NCI-H1417 (cell line): ENCODE results near the gene ATG101.

Experiments
- DNase-seq, 3 experiments: peaks; one replicate each; lab custom pipeline; 2025; lab: John Stamatoyannopoulos, UW

The ATG101 gene

DNA sequence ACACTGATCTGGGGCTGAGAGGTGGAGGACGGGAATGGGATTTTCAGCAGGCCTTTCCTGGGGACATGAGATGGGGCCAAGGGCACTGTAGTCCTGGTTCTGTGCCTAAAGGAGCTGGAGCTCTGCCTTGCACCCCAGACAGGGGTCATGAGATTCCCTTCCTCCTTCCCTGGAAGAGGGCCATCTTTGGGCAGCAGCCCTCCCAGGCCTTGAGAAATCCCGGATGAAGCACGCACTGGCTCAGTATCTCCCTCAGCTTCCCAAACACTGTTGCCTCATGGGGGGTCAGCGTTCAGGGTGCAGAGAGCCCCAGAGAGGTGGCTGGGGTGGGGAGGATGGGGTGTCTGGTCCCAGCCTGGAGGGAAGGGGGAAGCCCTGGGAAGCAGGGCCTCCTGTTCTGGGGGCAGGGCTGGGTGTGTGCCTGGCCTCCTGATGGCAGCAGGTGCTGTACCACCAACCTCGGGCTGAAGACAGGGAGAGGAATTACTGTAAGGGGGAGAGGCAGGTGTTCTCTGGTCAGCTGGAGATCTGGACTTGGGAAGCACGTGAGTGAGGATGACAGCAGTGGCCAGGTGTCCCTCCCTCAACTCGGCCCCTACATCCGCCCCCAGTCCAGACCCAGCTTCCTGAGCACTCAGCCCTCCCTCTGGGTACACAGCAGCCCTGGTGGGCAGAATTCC, 26.9 kb upstream of the ATG101 start:
- DNase-seq, result peak in 2 of 3 experiments; percentile 48 to 84

DNA sequence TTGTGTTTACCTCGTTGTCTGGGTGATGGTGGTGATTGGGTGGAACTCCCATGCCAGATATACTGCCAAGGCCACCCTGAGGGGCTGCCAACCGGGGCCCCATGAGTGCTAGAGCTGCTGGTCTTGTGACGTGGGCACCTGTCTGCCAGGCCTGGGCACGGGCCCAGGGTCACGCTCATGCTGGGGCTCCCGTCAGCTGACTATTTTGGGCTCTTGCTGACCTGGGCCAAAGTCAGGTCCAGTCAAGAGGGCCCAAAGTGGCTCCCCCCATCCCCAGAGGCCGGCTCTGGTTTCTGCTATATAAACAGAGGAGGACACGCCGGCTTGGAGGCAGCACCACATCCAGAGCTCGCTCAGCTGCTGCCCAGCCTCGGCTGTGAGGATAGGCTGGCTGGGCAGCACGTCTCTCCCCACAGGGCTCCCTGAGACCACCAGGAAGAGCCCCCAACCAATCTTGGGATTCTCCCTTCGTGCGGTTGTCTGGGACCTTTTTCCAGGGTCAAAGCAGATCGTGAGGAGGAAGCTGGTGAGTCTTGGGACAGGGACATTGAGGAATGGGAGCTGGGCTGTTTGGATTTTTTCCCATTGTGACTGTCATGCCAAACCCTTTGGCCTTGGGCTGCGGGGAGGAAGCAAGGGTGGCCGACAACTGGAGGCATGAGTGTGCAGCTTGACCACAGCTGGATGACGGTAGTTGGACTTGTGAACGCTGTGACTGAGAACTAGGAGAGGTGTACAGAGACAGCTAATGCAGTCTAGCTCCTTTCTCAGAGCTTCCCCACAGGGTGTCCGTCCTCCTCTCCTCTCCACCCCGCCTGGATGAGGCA, 26.2 kb upstream of the ATG101 start:
- DNase-seq, result no peak

DNA sequence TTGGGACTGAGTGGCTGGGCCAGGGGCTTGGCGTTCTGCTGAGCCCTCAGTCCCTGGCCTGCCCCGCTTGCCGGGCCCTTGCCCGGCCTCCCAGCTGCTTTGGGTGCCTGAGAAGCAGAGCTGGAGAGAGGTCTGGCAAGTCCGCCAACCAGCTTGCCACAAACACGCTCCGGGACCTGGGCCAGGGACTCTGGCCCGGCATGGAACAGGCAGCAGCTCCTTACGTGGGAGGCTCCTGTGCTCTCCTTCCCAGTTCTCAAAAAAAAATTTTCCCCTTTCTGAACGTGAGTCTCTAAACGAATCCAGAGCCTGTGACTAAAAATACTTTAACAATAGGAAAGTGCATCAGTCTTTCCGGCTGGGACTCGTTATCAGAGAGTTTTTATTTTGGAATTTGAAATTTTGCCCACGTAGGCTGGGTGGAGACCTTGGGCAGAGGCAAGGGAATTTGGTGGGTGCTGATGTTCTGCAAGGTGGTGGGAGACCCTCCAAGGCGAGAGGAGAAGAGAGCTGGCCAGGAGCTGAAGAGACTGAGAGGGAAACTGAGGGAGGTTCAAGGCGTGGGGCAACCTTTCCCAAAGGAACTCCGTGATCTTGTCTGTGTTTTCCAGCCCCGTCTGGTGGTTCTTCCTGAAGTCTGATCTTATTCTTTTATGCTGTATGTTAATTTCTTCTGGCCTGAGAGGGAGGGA, 25.3 kb upstream of the ATG101 start:
- DNase-seq, result no peak

DNA sequence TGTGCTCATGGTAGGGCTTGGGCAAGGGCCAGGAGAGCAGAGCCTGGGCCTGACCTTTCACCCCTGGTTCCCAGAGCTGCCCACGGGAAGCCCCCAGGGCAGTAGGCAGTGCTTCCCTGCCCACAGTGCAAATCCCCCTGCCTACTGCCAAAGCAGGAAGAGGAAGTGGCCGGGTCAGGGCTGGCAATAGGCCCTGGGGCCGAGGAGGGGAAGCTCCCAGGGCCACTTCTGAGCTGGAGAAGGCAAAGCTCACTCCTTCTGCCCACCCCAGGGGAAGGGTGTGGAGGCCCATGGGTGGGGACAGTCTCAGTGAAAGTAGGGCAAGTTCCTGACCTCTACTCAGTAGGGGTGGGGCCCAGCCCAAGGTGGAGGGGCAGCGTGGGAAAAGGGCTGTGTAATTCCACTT, 24.0 kb upstream of the ATG101 start:
- no peak for DNase-seq

DNA sequence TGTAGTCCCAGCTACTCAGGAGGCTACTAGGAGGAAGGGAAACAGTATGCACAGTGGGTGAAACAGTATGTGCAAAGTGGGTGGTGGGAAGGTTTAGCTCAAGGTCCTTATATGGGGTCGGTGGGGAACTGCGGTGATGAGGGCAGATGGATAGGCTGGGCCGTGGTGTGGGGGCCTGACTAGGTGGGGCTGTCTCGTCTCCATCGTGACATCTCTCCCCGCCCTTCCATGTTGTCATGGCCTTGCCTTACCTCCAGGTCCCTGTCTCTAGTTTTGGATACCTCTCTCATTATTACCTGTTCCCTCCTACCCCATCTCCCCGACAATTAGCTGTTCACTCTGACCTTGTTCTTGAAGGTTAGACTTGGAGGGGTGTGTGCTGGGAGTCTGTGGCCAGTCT, 22.9 kb upstream of the ATG101 start:
- DNase-seq, result no peak

DNA sequence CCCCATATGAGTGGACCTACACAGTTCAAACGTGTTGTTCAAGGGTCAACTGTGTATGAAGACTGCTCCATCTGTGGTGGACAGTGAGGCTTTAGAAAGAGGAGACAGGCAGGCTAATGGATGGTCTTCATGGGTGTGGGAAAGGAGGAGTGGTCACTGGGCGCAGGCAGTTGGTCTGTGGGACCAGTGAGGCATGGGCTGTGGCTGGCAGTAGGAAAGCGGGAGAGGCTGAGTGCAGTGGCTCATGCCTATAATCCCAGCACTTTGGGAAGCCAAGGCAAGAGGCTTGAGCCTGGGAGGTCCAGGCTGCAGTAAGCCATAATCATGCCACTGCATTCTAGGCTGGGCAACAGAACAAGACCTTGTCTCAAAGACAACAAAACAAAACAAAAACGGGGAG, 20.5 kb upstream of the ATG101 start:
- DNase-seq, result no peak

DNA sequence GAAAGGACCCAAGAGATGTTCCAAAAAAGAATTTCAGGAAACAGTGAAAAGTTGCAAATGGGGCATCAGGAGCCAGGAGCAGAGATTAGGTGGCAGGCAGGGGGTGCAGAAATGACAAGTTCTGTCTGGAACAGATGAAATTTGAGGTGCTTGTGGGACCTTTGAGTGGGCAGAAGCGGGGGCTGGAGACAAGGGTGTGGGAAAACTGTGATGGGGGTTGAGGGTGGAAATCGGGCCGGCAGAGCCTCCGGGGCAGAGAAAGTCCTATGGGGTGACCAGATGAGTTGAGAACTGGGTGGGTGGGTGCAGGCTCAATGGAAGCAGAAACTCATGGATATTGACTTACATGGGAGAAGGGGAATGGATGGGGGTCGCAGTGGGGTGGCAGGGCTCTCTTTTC, 20.1 kb upstream of the ATG101 start:
- no peak for DNase-seq

DNA sequence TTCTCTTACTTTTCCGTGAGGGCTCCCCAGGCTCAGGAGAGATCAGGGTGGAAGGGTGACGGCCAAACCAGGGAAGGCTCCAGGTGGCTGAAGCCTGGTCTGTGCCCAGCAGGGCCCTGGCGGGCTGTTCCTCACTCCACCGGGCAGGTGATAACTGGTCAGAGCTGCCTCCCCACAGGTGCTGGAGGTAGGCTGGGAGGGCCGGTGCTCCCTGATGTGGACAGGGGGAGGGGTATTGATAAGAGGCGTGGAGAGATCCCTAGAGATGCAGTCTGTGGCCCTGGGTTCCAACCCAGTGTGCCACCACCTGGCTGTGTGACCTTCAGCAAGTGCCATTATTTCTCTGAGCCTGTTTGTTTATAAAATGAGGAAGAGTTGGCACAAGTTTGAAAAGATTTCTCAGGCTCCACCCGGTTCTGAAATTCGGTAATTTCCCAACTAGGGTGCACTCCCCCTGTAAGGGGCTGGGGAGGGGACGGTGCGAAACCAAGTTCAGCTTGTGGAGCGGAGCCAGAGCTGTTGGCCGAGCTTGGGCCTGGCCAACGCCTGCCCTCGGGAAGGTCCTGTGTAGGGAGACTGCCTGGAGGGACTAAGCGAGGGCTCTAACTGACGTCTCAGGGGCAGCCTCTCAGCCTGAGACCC, 19.5 kb upstream of the ATG101 start:
- DNase-seq, result peak in 2 of 3 experiments; percentile 54 to 66

DNA sequence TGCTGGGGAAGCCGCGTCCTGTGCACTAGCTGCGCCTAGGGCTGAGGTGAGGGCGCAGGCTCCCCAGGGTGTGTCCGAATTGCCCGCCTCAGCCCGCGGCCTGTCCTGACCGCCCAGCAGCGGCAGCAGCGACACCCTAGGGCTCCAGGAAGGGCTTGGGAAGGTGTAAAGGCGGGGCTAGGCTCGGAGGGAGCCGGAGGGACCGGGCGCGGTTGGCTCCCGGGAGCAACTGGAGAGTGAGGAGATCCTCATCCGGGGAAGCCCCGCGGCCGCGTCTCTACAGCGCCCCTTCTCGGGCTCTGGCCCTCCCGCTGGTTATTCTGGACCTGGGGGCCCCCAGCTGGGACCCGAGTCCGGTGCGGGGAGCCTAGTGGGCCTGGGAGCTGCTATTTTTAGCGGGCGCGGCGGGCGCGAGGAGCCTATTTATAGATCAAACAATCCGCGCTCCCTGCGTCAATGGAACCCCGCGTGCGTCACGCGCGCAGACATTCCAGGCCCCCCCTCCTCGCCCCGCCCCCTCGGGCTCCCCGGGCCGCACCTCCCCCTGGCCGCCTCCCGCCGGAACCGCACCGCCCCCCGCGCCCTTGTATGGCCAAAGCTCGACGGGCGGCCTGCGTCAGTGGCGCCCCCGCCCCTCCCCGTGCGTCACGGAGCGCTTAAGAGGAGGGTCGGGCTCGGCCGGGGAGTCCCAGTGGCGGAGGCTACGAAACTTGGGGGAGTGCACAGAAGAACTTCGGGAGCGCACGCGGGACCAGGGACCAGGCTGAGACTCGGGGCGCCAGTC, 18.8 kb upstream of the ATG101 start, which contains the start of gene NR4A1:
TSS of gene NR4A1 (plus strand) at position 685 of the 784 bp plus-strand sequence. CDS start 2,887 bp downstream, outside the sequence.
- peak; percentile 81 to 95 (median 95) for DNase-seq

DNA sequence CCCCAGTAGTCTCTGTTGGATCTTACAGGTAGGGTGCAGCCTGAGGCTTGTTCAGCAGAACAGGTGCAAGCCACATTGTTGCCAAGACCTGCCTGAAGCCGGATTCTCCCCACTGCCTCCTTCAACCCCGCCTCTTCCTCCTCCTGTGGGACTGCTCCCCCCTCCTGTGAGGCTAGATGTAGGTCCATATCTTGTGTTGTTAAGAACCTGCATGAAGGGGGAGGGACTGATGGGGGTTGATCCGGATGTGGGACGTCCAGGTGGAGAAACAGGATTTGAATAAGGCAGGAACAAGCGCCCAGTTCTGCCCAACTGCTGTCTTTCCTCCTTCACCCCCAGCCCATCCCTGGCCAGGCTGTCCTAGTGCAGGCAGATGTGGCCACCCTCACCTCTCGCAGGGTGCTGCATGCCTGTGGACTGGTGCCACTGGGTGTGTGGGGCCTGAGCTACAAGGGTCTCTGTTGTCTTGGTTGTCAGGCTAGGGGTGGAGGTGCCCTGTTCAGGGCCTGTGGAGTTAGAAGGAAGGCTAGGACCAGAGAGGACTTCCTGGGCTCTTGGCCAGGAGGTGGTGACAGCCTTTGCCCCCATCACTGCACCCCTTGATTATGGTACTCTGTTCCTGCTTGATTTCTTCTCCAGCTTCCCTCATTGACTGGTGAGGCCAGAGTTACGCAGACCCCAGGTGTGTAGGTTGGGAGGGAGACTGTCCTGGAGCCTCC, 17.2 kb upstream of the ATG101 start:
- DNase-seq, result peak; percentile 17 to 52 (median 39)

DNA sequence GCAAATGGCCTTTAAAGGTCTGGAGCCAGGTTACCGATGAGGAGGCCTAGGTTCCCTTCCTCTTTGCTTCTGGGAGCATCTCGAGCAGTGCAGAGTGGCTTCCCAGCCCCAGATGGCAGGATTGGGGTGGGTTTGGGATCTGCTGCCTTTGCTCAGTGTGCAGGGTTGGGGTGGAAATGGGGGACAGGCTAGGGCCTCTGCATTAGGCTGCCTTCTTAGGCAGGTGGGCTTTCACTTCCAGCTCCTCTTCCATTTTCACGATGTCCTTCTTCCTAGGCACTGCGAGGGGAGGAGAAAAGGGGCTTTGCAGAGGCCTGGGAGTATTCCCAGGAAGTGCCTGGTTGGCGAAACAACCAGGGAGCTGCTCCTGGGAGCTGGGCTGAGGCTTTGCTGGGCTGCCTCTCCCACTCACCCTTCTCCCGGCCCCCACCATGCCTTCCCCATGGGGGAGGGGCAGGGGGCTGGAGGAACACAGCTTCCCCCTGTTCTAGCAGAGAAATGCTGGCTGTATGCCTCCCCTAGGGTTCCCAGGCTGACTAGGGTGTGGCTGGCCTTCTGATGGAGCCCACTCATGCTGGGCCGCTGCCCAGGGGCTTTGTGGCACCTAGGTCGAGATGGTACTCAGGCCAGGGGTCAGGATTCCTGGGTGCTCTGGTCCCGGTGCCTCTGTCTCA, 16.1 kb upstream of the ATG101 start:
- DNase-seq, result no peak

DNA sequence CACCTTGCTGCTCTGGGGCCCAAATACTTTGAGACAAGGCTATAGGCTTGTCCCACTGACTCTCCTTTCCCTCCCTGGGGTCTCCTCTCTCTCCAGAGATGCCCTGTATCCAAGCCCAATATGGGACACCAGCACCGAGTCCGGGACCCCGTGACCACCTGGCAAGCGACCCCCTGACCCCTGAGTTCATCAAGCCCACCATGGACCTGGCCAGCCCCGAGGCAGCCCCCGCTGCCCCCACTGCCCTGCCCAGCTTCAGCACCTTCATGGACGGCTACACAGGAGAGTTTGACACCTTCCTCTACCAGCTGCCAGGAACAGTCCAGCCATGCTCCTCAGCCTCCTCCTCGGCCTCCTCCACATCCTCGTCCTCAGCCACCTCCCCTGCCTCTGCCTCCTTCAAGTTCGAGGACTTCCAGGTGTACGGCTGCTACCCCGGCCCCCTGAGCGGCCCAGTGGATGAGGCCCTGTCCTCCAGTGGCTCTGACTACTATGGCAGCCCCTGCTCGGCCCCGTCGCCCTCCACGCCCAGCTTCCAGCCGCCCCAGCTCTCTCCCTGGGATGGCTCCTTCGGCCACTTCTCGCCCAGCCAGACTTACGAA, 15.4 kb upstream of the ATG101 start:
- no peak for DNase-seq

DNA sequence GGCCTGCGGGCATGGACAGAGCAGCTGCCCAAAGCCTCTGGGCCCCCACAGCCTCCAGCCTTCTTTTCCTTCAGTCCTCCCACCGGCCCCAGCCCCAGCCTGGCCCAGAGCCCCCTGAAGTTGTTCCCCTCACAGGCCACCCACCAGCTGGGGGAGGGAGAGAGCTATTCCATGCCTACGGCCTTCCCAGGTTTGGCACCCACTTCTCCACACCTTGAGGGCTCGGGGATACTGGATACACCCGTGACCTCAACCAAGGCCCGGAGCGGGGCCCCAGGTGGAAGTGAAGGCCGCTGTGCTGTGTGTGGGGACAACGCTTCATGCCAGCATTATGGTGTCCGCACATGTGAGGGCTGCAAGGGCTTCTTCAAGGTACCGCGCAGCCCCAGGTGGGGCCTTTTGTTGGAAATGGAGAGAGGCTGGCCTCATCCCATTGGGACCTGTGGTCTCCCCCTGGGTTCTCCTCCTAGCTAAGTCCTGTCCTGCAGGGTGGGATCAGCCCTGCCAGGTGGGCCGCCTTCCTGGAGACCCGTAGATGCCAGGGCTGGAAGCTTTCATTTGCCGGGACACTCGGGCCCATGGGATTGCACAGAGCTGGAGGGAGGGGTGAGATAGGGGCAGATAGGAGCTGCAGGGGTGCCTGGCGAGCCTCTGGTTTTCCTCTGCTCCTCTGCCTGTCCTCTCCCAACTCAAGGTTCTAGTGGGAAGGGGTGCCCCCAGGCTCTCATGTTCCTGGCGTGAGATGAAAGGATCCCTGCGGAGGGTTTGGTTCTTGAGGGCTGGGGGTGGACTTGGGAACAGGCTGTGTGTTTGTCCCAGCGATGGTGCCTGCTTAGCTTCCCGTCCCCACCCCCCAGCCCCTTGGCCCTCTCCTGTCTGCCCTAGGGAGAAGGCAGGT, 14.7 kb upstream of the ATG101 start:
- no peak for DNase-seq

DNA sequence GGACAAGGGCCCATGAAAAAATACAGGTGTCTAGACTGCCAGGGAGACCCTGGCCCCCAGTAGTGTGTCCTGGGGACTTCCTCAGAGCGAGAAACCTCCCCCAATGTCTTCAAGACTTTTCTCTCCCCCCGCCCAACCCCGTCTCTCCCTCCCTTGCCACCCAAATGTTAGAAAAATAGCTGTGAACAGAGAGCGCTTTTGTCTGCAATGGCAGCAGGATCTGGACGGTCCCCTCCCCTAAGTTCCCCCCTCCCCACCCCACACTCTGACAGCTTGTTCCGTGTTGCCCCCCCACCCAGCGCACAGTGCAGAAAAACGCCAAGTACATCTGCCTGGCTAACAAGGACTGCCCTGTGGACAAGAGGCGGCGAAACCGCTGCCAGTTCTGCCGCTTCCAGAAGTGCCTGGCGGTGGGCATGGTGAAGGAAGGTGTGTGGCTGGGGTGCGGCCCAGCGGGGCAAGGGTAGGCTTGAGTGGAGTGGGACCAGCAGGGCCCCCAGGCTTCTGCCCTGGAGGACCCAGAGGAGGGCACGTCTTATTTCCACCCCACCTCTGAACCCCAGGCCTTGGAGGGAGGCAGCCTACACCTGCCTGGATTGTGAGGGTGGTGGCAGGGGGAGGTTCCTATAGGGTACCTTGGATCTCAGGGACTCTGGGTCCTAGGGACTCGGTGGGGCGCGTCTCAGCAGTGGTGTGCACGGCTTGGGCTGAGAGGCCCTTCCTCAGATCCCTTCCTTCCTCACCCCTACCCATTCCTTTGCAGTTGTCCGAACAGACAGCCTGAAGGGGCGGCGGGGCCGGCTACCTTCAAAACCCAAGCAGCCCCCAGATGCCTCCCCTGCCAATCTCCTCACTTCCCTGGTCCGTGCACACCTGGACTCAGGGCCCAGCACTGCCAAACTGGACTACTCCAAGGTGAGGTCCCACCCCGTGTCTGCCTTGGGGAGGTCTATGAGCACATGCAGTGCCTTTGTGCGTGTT, 13.8 kb upstream of the ATG101 start:
- DNase-seq, result no peak

DNA sequence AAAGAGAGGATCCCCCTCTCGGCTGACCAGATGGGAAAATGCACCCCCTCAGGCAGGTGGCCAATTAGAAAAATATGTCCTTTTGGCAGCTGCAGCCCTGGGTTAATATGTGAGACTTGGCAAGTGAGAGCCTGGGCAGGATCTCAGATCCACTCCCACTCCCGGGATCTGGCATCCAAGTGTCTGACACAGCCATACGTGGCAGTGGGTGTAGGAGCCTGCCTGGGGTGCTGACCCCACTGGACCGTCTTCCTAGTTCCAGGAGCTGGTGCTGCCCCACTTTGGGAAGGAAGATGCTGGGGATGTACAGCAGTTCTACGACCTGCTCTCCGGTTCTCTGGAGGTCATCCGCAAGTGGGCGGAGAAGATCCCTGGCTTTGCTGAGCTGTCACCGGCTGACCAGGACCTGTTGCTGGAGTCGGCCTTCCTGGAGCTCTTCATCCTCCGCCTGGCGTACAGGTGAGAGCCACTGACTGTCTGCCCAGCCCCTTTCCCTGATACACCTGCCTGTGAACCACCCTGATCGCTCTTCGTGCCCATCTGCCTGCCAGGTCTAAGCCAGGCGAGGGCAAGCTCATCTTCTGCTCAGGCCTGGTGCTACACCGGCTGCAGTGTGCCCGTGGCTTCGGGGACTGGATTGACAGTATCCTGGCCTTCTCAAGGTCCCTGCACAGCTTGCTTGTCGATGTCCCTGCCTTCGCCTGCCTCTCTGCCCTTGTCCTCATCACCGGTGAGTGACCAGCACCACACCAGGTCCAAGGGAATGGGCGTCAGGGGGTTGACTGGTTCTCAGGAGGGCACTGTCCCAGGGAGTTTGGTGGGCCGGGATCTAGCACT, 12.8 kb upstream of the ATG101 start:
- DNase-seq, result no peak
